ENCODE results near the gene ZNF416.

ZNF416 gene

GRCh38 chr19:57559404-57560025 is 19.2 kb downstream of the ZNF416 start, which contains the start of gene ZNF550:
TSS of gene ZNF550 (minus strand) at chr19:57559863. CDS start at chr19:57559682, 181 bp downstream.
- in situ Hi-C loops (cut with MboI; ENCODE audit: low sequenced_read_pairs) = no loop called here

- in situ Hi-C loops (cut with MboI; ENCODE audit: low sequenced_read_pairs) = no loop called here
Measured at GRCh38 chr19:57559008-57559403, 19.7 kb downstream of the ZNF416 start.

GRCh38 chr19:57558525-57558924 is 20.2 kb downstream of the ZNF416 start:
- in situ Hi-C loops (cut with MboI; ENCODE audit: low sequenced_read_pairs) = no loop called here

GRCh38 chr19:57557659-57558058 is 21.1 kb downstream of the ZNF416 start:
- in situ Hi-C loops (cut with MboI; ENCODE audit: low sequenced_read_pairs) = no loop called here

GRCh38 chr19:57552432-57552831 is 26.3 kb downstream of the ZNF416 start:
- in situ Hi-C loops (cut with MboI; ENCODE audit: low sequenced_read_pairs) = no loop called here

GRCh38 chr19:57546513-57546912 is 32.2 kb downstream of the ZNF416 start:
- in situ Hi-C loops (cut with MboI; ENCODE audit: low sequenced_read_pairs) = no loop called here

- in situ Hi-C loops (cut with MboI; ENCODE audit: low sequenced_read_pairs) = no loop called here
Measured at GRCh38 chr19:57537953-57538547, 40.7 kb downstream of the ZNF416 start.

GRCh38 chr19:57527136-57527881 is 51.4 kb downstream of the ZNF416 start, which contains the start of gene ZNF549:
TSS of gene ZNF549 (plus strand) at chr19:57527356. CDS start at chr19:57527574, 218 bp downstream.
- in situ Hi-C loops (cut with MboI; ENCODE audit: low sequenced_read_pairs) = no loop called here

Measured in HL-60/S4 treated with phorbol 12-myristate 13-acetate at 8.2 ng/mL for 4 days and 3 days (cell line).